PC-3 (cell line): ENCODE measurements around the gene VWA3B. TPM values are rescaled to one million over a fixed set of nuclear protein-coding genes. Genes with fewer than 3 reads are reported as not detected.

Experiments used
- ATAC-seq: fragments of 200-7000 bp; cut with Tn5 transposase; 2 replicates; pipeline ENCODE4 v1.9.1; 2020; ENCODE audit warnings: mild to moderate bottlenecking, moderate library complexity
- BruUV-seq: library from RNA; stranded (reverse); fragments of 400-500 nt; replicated peaks from 2 replicates; lab custom pipeline; 2021; lab: Mats Ljungman, UMichigan
- CTCF ChIA-PET: fragments of 300-600 bp; sonication (Branson Sonifier 250); formaldehyde crosslinking; loops from one replicate; lab custom pipeline; 2022; ENCODE audit warnings: antibody characterized with exemption; lab: Charles Lee
- POLR2A ChIA-PET: fragments of 300-600 bp; sonication (Branson Sonifier 250); formaldehyde crosslinking; loops from one replicate; lab custom pipeline; 2022; ENCODE audit warnings: antibody characterized with exemption; ENCODE audit not compliant: unreplicated experiment; lab: Charles Lee
- DNase-seq: peaks from one replicate; pipeline ENCODE4 v3.0.0-alpha.2; 2015
- H2AFZ ChIP-seq: fragments of 300-600 bp; sonication (generic); 2 replicates; pipeline ENCODE4 v1.6.0; 2016; ENCODE audit warnings: antibody characterized with exemption, low read length
- H3F3A ChIP-seq: fragments of 300-600 bp; sonication (generic); one replicate; pipeline ENCODE4 v1.6.0; 2017; ENCODE audit warnings: antibody characterized with exemption, low read length, control low read depth, mild to moderate bottlenecking; ENCODE audit not compliant: unreplicated experiment
- H3K27ac ChIP-seq: fragments of 300-600 bp; sonication (generic); 2 replicates; pipeline ENCODE4 v1.5.1; 2016; ENCODE audit warnings: mild to moderate bottlenecking, low read length
- H3K27me3 ChIP-seq: fragments of 300-600 bp; sonication (generic); 2 replicates; pipeline ENCODE4 v1.6.1; 2016; ENCODE audit warnings: low read length, mixed read lengths
- H3K36me3 ChIP-seq: fragments of 300-600 bp; sonication (generic); 2 replicates; pipeline ENCODE4 v1.6.1; 2016; ENCODE audit warnings: low read depth, mixed run types, low read length, mixed read lengths
- H3K4me1 ChIP-seq: fragments of 300-600 bp; sonication (generic); 2 replicates; pipeline ENCODE4 v1.5.1; 2016; ENCODE audit warnings: low read length; ENCODE audit not compliant: insufficient read depth
- H3K4me2 ChIP-seq: fragments of 300-600 bp; sonication (generic); 2 replicates; pipeline ENCODE4 v1.6.0; 2016; ENCODE audit warnings: low read length
- H3K4me3 ChIP-seq: fragments of 300-600 bp; sonication (generic); 2 replicates; pipeline ENCODE4 v1.5.1; 2016; ENCODE audit warnings: mild to moderate bottlenecking, low read length, mixed read lengths
- H3K79me2 ChIP-seq: fragments of 300-600 bp; sonication (generic); 2 replicates; pipeline ENCODE4 v1.6.1; 2017; ENCODE audit warnings: low read length, mixed read lengths
- H3K9ac ChIP-seq: fragments of 300-600 bp; sonication (generic); 2 replicates; pipeline ENCODE4 v1.6.0; 2016; ENCODE audit warnings: mild to moderate bottlenecking, low read length
- H3K9me2 ChIP-seq: fragments of 300-600 bp; sonication (generic); replicated peaks from 2 replicates; pipeline ENCODE4 v1.6.1; 2016; ENCODE audit warnings: mixed run types, low read length, mixed read lengths
- H3K9me3 ChIP-seq: fragments of 300-600 bp; sonication (generic); 2 replicates; pipeline ENCODE4 v1.6.1; 2016; ENCODE audit warnings: low read length, mixed read lengths
- H4K20me1 ChIP-seq: fragments of 300-600 bp; sonication (generic); 2 replicates; pipeline ENCODE4 v1.6.1; 2016; ENCODE audit warnings: low read length, mixed read lengths
- CTCF ChIP-seq: fragments of 300-600 bp; sonication (generic); conservative IDR thresholded peaks from 2 replicates; pipeline ENCODE4 v1.5.1; 2017; ENCODE audit warnings: antibody characterized with exemption, low read depth, mild to moderate bottlenecking, low read length
- EZH2 ChIP-seq: fragments of 300-600 bp; sonication (generic); IDR thresholded peaks from one replicate; pipeline ENCODE4 v1.6.1; 2017; ENCODE audit warnings: antibody characterized with exemption, mild to moderate bottlenecking, low read length; ENCODE audit not compliant: unreplicated experiment
- EZH2phosphoT487 ChIP-seq: fragments of 300-600 bp; sonication (generic); IDR thresholded peaks from 2 replicates; pipeline ENCODE4 v1.6.1; 2018; ENCODE audit warnings: mild to moderate bottlenecking, antibody characterized with exemption, low read length, borderline replicate concordance
- intact Hi-C: fragments of 100-400 bp; cut with micrococcal nuclease; formaldehyde crosslinking; loops from 2 replicates; pipeline ENCODE4 v1.9.0; 2023
- total RNA-seq: library from RNA; depleted of rRNA; stranded (reverse); fragments of >200 nt; gene quantifications from 2 replicates; pipeline ENCODE4 v1.2.3, GENCODE V29; 2014

Gene VWA3B
- total RNA-seq, 1 experiment from 2014 or later: not detected

- BruUV-seq: no TSS peak
- H3K79me2 ChIP-seq: no peaks in the 10 kb centered on the region
- TF ChIP-seq CTCF (no peak), EZH2 (no peak), EZH2phosphoT487 (no peak)
- no peak overlapping the region for H2AFZ ChIP-seq
- POLR2A ChIA-PET: interaction anchor here (0.6 kb wide), 1 partner anchor 30 kb away, joined by 4 read pairs; no protein-coding TSS in a partner anchor
- no peaks in the 10 kb centered on the region for H3K36me3 ChIP-seq
- no peaks in the 10 kb centered on the region for H3K9me3 ChIP-seq
- no peaks in the 10 kb centered on the region for H4K20me1 ChIP-seq
- no peak overlapping the region for H3K4me3 ChIP-seq
- intact Hi-C loops: no loop called here
- DNase-seq (no peak), ATAC-seq (no peak)
- CTCF ChIA-PET: no interaction called here
- no peak overlapping the region for H3K27ac ChIP-seq
- H3K9ac ChIP-seq: no peak overlapping the region
- no peaks in the 10 kb centered on the region for H3F3A ChIP-seq
- no peaks in the 10 kb centered on the region for H3K9me2 ChIP-seq
- no peak overlapping the region for H3K4me2 ChIP-seq
- no peaks in the 10 kb centered on the region for H3K27me3 ChIP-seq
- H3K4me1 ChIP-seq: no peaks in the 10 kb centered on the region
Observed at GRCh38 chr2:98037666-98038336, 49.2 kb upstream of the VWA3B start.

- no peaks in the 10 kb centered on the region for H3F3A ChIP-seq
- H3K27ac ChIP-seq: no peak overlapping the region
- no peak overlapping the region for H3K4me2 ChIP-seq
- H3K9me2 ChIP-seq: no peaks in the 10 kb centered on the region
- POLR2A ChIA-PET: no interaction called here
- CTCF ChIA-PET: no interaction called here
- H3K9ac ChIP-seq: no peak overlapping the region
- no peak for ATAC-seq
- no peak overlapping the region for H2AFZ ChIP-seq
- H3K4me1 ChIP-seq: no peaks in the 10 kb centered on the region
- H3K4me3 ChIP-seq: no peak overlapping the region
- DNase-seq: no peak
- no peaks in the 10 kb centered on the region for H3K79me2 ChIP-seq
- no peaks in the 10 kb centered on the region for H3K9me3 ChIP-seq
- no peaks in the 10 kb centered on the region for H4K20me1 ChIP-seq
- no peaks in the 10 kb centered on the region for H3K27me3 ChIP-seq
- H3K36me3 ChIP-seq: no peaks in the 10 kb centered on the region; the same call in 1 of the 2 replicates
- no TSS peak for BruUV-seq
- intact Hi-C loops: no loop called here
- TF ChIP-seq EZH2 (no peak), EZH2phosphoT487 (no peak), CTCF (no peak)
Observed at GRCh38 chr2:98039085-98039756, 47.7 kb upstream of the VWA3B start.
